ENCODE results near the gene DGKE.

- TF ChIP-seq EZH2 (IDR thresholded peaks at IDR 0.05; ENCODE audit: borderline replicate concordance, low read depth, low read length, poor library complexity, severe bottlenecking): no peak
- TF ChIP-seq CTCF (conservative IDR thresholded peaks at IDR 0.05; ENCODE audit: low read depth, low read length): no peak
These were observed 37.4 kb upstream of the DGKE start for GRCh38 chr17:56796536-56796935.

Data from A673 (cell line).